ENCODE measurements around the gene GDPD5. TPM values are rescaled to one million over a fixed set of nuclear protein-coding genes. Genes with fewer than 3 reads are reported as not detected.

Gene GDPD5
- total RNA-seq, 2 donors from 2014 or later = 3.0 to 8.6 TPM

- Mint-ChIP-seq H3K36me3 (ENCODE audit: low read depth) (no peaks in the 10 kb centered on the region), H3K27me3 (ENCODE audit: insufficient read depth) (peaks cover 11% of the 10 kb centered on the region), H3K9me3 (no peaks in the 10 kb centered on the region), H3K4me1 (peaks cover 19% of the 10 kb centered on the region), H3K27ac (no peak overlapping the region), H3K4me3 (no peak overlapping the region)
- no peak for TF ChIP-seq CTCF (conservative IDR thresholded peaks at IDR 0.05)
- no peak for DNase-seq
- Histone ChIP-seq H3K27ac (ENCODE audit: low read depth, low read length) (no peak overlapping the region), H3K4me1 (ENCODE audit: control insufficient read depth, insufficient read depth, low read length) (peaks cover 3% of the 10 kb centered on the region), H3K9ac (ENCODE audit: extremely low read depth, low read length, poor library complexity, severe bottlenecking) (no peak overlapping the region), H3K27me3 (ENCODE audit: control insufficient read depth, insufficient read depth, low read length, poor library complexity, severe bottlenecking) (peaks cover 6% of the 10 kb centered on the region), H3K4me3 (ENCODE audit: low read length) (no peak overlapping the region), H3K9me3 (ENCODE audit: control insufficient read depth, low read length) (no peaks in the 10 kb centered on the region), H3K36me3 (ENCODE audit: control insufficient read depth, insufficient read depth, low read length) (no peaks in the 10 kb centered on the region)
- 93 to 97% methylated on average over 7 to 13 of the region's 13 CpGs for whole genome bisulfite sequencing, 2 experiments (ENCODE audit: insufficient coverage in 1 of 2, insufficient read length in 1 of 2)
Observed at GRCh38 chr11:75437966-75438659, 87.6 kb downstream of the GDPD5 start.

GRCh38 chr11:75436806-75437205 is 88.9 kb downstream of the GDPD5 start:
- Mint-ChIP-seq H3K36me3 (ENCODE audit: low read depth) (no peaks in the 10 kb centered on the region), H3K27ac (no peak overlapping the region), H3K27me3 (ENCODE audit: insufficient read depth) (peaks cover 23% of the 10 kb centered on the region), H3K4me1 (peaks cover 23% of the 10 kb centered on the region), H3K9me3 (no peaks in the 10 kb centered on the region), H3K4me3 (no peak overlapping the region)
- H3K27ac ChIP-seq (ENCODE audit: low read depth, low read length) = no peak overlapping the region
- no peak for TF ChIP-seq CTCF (conservative IDR thresholded peaks at IDR 0.05)
- 90 to 93% methylated on average over 3 to 9 of the region's 9 CpGs for WGBS, 2 experiments (ENCODE audit: insufficient coverage in 1 of 2, insufficient read length in 1 of 2)
- no peaks in the 10 kb centered on the region for H3K9me3 ChIP-seq (ENCODE audit: control insufficient read depth, low read length)
- no peaks in the 10 kb centered on the region for H3K36me3 ChIP-seq (ENCODE audit: control insufficient read depth, insufficient read depth, low read length)
- peaks cover 19% of the 10 kb centered on the region for H3K27me3 ChIP-seq (ENCODE audit: control insufficient read depth, insufficient read depth, low read length, poor library complexity, severe bottlenecking)
- H3K9ac ChIP-seq (ENCODE audit: extremely low read depth, low read length, poor library complexity, severe bottlenecking) = no peak overlapping the region
- H3K4me3 ChIP-seq (ENCODE audit: low read length) = no peak overlapping the region
- no peak for DNase-seq
- H3K4me1 ChIP-seq (ENCODE audit: control insufficient read depth, insufficient read depth, low read length) = peaks cover 5% of the 10 kb centered on the region

GRCh38 chr11:75435571-75435925 is 90.2 kb downstream of the GDPD5 start:
- Histone ChIP-seq H3K27ac (ENCODE audit: low read depth, low read length) (no peak overlapping the region), H3K9ac (ENCODE audit: extremely low read depth, low read length, poor library complexity, severe bottlenecking) (no peak overlapping the region), H3K9me3 (ENCODE audit: control insufficient read depth, low read length) (no peaks in the 10 kb centered on the region), H3K27me3 (ENCODE audit: control insufficient read depth, insufficient read depth, low read length, poor library complexity, severe bottlenecking) (peaks cover 31% of the 10 kb centered on the region), H3K4me3 (ENCODE audit: low read length) (no peak overlapping the region), H3K4me1 (ENCODE audit: control insufficient read depth, insufficient read depth, low read length) (peaks cover 5% of the 10 kb centered on the region), H3K36me3 (ENCODE audit: control insufficient read depth, insufficient read depth, low read length) (no peaks in the 10 kb centered on the region)
- no peaks in the 10 kb centered on the region for H3K9me3 Mint-ChIP-seq
- H3K4me3 Mint-ChIP-seq = no peak overlapping the region
- H3K4me1 Mint-ChIP-seq = peaks cover 24% of the 10 kb centered on the region
- 88 to 91% methylated on average over 5 to 9 of the region's 9 CpGs for WGBS, 2 experiments (ENCODE audit: insufficient coverage in 1 of 2, insufficient read length in 1 of 2)
- no peak for DNase-seq
- TF ChIP-seq CTCF (conservative IDR thresholded peaks at IDR 0.05) = no peak
- H3K36me3 Mint-ChIP-seq (ENCODE audit: low read depth) = no peaks in the 10 kb centered on the region
- H3K27me3 Mint-ChIP-seq (ENCODE audit: insufficient read depth) = peaks cover 36% of the 10 kb centered on the region
- H3K27ac Mint-ChIP-seq = no peak overlapping the region
